Uterus (tissue), 4 donors: ENCODE measurements around the gene BECN2. TPM values are rescaled to one million over a fixed set of nuclear protein-coding genes. Genes with fewer than 3 reads are reported as not detected.

ENCODE experiments used
- DNase-seq, 2 donors: peaks; one replicate each; pipeline ENCODE4 v3.0.0-alpha.2; 2019 to 2020
- H3K27ac ChIP-seq, 2 donors: fragments of 200-600 bp; sonication (generic); 1 replicate in 1 of 2; 2 replicates in 1 of 2; pipeline ENCODE4 v1.5.1; 2016 to 2018
- H3K27me3 ChIP-seq, 2 donors: fragments of 200-600 bp; sonication (generic); one replicate each; pipeline ENCODE4 v1.5.1; 2018 to 2019; ENCODE audit warnings: control low read depth in 1 of 2
- H3K36me3 ChIP-seq, 2 donors: fragments of 200-600 bp; sonication (generic); one replicate each; pipeline ENCODE4 v1.5.1; 2019; ENCODE audit warnings: control low read depth in 1 of 2
- H3K4me1 ChIP-seq, 2 donors: fragments of 200-600 bp; sonication (generic); one replicate each; pipeline ENCODE4 v1.5.1; 2018 to 2019; ENCODE audit warnings: control low read depth in 1 of 2
- H3K4me3 ChIP-seq, 2 donors: fragments of 200-600 bp; sonication (generic); 1 replicate in 1 of 2; 2 replicates in 1 of 2; pipeline ENCODE4 v1.5.1; 2018 to 2019; ENCODE audit warnings: mild to moderate bottlenecking in 1 of 2
- H3K9me3 ChIP-seq, 2 donors: fragments of 200-600 bp; sonication (generic); one replicate each; pipeline ENCODE4 v1.5.1; 2019; ENCODE audit warnings: control low read depth in 1 of 2
- POLR2A ChIP-seq, 2 donors: fragments of 450-650 bp; IDR thresholded peaks; one replicate each; pipeline ENCODE4 v1.6.1; 2016; ENCODE audit warnings: antibody characterized with exemption in 2 of 2, mild to moderate bottlenecking in 1 of 2, moderate library complexity in 1 of 2
- intact Hi-C: fragments of 100-400 bp; cut with DNase I; formaldehyde crosslinking; loops from one replicate; pipeline ENCODE4 v1.15.1; 2023; ENCODE audit warnings: low total_unique reads
- total RNA-seq, 4 donors: library from RNA; depleted of rRNA in 3 of 4; stranded (reverse); fragments of >200 nt in 3 of 4; gene quantifications; one replicate each; pipeline versions ENCODE4 v1.1.0 to v1.2.4, GENCODE V29; 2014 to 2023
- TF ChIP-seq, protein P1 (sequence below), 4 experiments: fragments of 200-600 bp in 2 of 4; fragments of 450-650 bp in 2 of 4; sonication (generic) in 2 of 4; IDR thresholded peaks; one replicate each; pipeline ENCODE4 v1.5.1; 2016 to 2019; ENCODE audit warnings: antibody characterized with exemption in 4 of 4, mild to moderate bottlenecking in 2 of 4, moderate library complexity in 1 of 4
- donor health status: DM: yes; HTN: yes; CAD: no.

The BECN2 gene
- total RNA-seq, 4 donors from 2014 or later = not detected

- Histone ChIP-seq H3K4me1 (no peaks in the 10 kb centered on the region), H3K9me3 (no peaks in the 10 kb centered on the region), H3K27me3 (no peaks in the 10 kb centered on the region), H3K27ac (no peak overlapping the region), H3K4me3 (no peak overlapping the region), H3K36me3 (no peaks in the 10 kb centered on the region)
- DNase-seq = no peak
- intact Hi-C loops = no loop called here
- TF ChIP-seq, protein P1, sequence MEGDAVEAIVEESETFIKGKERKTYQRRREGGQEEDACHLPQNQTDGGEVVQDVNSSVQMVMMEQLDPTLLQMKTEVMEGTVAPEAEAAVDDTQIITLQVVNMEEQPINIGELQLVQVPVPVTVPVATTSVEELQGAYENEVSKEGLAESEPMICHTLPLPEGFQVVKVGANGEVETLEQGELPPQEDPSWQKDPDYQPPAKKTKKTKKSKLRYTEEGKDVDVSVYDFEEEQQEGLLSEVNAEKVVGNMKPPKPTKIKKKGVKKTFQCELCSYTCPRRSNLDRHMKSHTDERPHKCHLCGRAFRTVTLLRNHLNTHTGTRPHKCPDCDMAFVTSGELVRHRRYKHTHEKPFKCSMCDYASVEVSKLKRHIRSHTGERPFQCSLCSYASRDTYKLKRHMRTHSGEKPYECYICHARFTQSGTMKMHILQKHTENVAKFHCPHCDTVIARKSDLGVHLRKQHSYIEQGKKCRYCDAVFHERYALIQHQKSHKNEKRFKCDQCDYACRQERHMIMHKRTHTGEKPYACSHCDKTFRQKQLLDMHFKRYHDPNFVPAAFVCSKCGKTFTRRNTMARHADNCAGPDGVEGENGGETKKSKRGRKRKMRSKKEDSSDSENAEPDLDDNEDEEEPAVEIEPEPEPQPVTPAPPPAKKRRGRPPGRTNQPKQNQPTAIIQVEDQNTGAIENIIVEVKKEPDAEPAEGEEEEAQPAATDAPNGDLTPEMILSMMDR (IDR thresholded peaks at IDR 0.05) = no peak
- TF ChIP-seq POLR2A (IDR thresholded peaks at IDR 0.05) = no peak
Observed at GRCh38 chr1:242005866-242006535, 48.4 kb downstream of the BECN2 start.

- H3K4me3 ChIP-seq = no peak overlapping the region
- intact Hi-C loops = no loop called here
- H3K9me3 ChIP-seq = no peaks in the 10 kb centered on the region
- no peaks in the 10 kb centered on the region for H3K36me3 ChIP-seq
- no peak for TF ChIP-seq POLR2A (IDR thresholded peaks at IDR 0.05)
- TF ChIP-seq, protein P1 (IDR thresholded peaks at IDR 0.05) = no peak
- no peaks in the 10 kb centered on the region for H3K4me1 ChIP-seq
- H3K27me3 ChIP-seq = no peaks in the 10 kb centered on the region
- no peak overlapping the region for H3K27ac ChIP-seq
- DNase-seq = no peak
Observed at GRCh38 chr1:242006976-242007375, 49.4 kb downstream of the BECN2 start.

Other genes starting within 250 kb of the BECN2 start
- 10 to 100 TPM in 1 of 4 donors, under 1 TPM in 1, not detected in 2; 0.52 to 10.0 TPM for gene EXO1, start 109.6 kb upstream of the BECN2 start, total RNA-seq
- gene MAP1LC3C, start 41.3 kb downstream of the BECN2 start, total RNA-seq = 1 to 10 TPM in 1 of 4 donors, under 1 TPM in 2, not detected in 1; 0.51 to 5.9 (median 0.59) TPM